NCI-H524 treated with DMSO at 0.1 percent for 48 hours (cell line): Measurements from ENCODE around the gene LEFTY2.
"Not testable (repeated sequence)": the region's sequence is repeated elsewhere in the genome, so short reads cannot be mapped to it uniquely, and the experiment has no call there.

Experiments
- DNase-seq: peaks from one replicate; lab custom pipeline; 2025; lab: John Stamatoyannopoulos, UW

LEFTY2 gene

DNA sequence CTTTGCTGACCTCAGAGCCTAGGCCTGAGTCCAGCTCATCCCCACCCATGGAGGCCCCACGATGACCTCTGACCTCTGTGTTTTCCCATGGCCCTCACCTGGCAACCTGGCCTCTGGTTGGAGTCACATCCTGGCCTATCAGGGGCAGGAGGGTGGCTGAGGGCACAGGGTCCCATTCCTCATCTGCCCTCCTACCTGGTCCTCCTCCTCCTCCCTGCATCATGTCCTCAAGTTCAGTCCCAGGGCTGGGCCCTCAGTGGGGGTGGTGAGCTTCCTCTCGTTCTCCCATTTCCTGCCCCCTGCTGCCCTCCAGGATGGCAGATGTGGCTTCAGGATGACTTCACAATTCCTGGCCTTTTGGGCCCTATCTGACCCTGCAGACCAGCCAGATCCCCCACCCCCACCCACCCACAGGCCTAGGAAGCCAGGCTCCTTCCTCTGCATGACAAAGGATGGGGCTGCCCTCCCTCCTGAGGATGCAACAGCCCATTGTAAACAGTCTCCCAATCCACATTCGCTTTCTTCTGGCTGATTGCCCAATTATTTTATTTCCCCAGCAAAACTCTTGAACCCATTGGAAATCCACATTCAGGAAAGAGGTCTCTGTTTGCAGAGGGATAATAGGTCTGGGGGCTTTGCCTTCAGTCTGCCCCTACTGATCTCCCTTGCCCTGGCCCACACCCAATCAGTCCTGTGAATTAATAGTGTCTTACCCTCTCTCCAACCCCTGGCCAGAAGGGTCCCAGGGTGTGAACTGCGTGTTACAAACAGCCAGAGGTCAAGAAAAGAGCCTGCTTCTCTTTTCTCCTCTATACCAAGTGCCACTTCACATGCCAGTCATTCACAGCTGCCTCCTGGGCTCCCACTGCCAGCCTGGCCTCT is 41.7 kb downstream of the LEFTY2 start:
- no peak for DNase-seq

DNA sequence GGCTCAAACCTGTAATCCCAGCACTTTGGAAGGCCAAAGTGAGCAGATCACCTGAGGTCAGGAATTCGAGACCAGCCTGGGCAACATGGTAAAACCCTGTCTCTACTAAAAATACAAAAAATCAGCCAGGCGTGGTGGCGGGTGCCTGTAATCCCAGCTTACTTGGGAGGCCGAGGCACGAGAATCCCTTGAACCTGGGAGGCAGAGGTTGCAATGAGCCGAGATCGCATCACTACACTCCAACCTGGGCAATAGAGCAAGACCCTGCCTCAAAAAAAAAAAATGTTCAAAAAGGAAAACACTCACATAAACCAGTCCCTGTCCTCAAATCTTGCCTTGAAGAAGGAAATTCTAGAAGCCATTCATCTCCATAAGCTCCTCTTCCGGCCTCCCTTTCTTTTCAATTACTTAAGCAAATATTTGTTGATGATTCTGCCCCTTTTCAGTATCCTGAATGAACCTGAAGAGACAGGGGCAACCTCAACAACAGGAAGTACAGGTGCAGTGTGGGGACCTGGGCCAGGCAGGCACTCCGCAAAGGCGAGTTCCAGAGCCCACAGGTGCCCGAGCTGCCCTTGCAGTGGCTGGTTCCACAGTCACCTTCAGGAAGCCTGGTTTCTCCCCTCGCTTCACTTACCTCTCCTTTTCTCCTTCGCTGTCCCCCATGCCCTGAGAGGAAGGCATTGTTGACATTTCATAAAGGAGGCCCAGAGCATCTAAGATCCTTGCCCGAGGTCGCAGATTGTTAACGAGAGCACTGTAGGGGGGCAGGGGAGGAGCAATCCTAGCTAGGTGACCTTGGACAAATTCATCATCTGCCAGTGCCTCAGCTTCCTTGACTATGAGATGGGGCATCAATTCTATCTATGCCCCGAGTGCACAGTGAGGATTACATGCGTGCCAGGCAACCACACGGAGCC is 43.2 kb downstream of the LEFTY2 start:
- no peak for DNase-seq

DNA sequence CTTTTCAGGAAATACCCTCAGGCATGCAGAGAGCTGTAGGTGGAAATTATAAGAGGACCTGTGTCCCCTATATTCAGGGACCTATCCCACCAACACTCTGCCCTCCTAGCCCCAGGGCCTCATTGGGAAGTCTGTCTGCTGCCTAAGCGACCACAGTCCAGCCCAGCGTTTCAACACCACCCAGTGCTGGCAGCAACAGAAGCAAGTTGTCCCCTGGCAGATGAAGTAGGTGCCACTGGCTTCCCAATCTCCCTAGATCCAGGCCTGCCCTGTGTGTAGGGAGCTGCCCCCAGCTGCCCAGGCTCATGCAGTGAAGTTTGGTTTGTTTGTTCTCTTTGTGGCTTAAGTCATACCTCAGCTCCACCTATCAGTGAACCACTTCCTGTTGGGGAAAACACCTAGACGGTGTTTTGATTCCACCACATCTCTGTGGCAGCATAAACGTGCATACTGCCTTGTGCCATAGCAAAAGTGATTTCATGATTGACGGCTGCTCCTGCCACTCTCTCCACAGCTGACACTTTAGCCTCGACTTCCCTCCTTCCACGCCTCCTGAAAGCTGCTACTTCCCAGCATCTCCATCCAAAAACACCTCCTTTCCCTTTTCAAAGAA is 44.0 kb downstream of the LEFTY2 start:
- DNase-seq, result no peak

DNA sequence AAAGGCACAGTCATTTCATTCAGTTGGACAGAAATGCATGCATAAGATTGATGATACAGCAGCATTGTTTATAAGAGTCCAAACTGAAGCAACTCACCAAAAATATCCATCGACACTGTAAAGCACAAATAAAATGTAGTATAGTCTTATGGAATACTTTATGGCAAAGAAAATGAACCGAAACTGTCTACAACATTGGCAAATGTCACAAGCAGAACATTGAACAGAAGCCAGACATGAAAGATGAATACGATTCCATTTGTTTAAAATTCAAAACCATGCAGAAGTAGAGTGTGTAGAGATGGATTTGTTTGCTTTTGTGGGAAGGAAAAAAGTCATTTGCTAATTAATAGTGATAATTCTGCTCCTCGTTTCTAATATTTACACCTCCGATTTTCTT is 44.5 kb downstream of the LEFTY2 start:
- no peak for DNase-seq

DNA sequence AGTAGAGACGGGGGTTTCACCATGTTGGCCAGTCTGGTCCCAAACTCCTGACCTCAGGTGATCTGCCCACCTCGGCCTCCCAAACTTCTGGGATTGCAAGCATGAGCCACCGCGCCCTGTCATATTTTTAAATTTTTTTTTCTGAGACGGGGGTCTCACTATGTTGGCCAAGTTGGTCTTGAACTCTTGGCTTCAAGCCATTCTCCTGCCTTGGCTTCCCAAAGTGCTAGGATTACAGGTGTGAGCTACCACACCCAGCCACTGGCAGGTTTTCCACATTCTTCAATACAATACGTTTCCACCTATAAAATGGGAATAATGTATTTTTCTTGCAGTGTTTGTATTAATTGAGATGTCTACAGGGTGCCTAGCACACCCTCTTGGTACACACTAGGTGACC is 48.7 kb downstream of the LEFTY2 start:
- no peak for DNase-seq

- DNase-seq, result no peak
Measured at GRCh38 chr1:225891229-225891972, 49.6 kb downstream of the LEFTY2 start.

DNA sequence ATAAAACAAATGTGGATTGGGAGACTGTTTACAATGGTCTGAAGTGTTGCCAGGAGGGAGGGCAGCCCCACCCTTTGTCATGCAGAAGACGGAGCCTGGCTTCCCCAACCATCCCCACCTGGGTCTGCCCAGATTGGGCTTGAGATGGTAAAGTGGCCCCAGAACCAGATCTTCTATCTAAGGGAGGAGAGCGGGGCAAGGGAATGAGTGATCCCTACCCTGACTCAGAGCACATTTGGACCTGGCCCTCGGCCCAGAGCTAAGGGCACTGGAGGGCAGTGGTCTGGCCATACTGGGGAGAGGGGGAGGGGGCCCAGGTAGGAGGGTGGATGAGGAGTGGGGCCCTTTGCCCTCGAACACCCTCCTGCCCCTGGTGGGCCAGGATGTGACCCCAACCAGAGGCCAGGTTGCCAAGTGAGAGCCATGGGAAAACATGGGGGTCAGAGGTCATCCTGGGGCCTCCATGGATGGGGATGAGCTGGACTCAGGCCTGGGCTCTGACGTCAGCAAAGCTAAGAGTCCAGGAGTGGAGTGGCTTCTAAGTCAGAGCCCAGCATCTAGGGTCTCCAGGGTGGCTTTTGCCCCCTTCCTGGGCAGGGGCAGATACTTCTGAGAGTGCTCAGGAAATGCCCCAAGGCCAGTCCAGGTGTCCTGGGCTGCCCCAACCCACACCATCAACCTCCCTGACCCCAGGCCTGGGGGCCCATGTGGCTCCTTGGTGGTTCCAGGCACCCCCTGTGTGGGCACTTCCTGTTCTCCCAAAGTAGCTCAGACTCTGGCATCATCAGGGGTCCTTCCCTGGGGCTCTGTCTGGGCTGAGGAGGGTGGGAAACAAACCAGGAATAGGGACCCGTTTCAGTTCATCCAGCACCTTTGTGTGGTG is 50.4 kb downstream of the LEFTY2 start:
- no peak for DNase-seq

DNA sequence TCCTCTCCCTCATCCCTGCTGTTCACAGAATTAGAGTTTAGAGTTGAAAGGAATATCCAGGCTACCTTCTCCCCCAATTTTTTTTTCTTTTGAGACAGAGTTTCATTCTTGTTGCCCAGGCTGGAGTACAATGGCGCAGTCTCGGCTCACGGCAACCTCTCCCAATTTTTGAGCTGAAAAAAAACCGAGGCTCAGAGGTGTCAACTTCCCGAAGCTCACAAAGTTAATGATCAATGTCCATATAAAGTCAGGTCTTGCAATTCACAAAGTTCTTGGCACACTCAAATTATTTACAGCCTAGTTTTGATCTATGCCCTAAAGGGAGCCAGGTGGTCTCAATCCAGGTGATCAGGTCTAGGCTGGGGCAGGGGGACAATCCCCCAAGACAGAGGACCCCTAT is 51.3 kb downstream of the LEFTY2 start:
- no peak for DNase-seq

- no peak for DNase-seq
Measured at GRCh38 chr1:225888898-225889601, 52.0 kb downstream of the LEFTY2 start, which contains the start of gene LEFTY1. Gene LEFTY1, minus strand, starts transcription at chr1:225889146. Its CDS starts 80 bp downstream, at chr1:225889066.

GRCh38 chr1:225888289-225888897 is 52.6 kb downstream of the LEFTY2 start:
- DNase-seq, result no peak

- not testable (repeated sequence) for DNase-seq
Measured at GRCh38 chr1:225887554-225888288, 53.3 kb downstream of the LEFTY2 start.

DNA sequence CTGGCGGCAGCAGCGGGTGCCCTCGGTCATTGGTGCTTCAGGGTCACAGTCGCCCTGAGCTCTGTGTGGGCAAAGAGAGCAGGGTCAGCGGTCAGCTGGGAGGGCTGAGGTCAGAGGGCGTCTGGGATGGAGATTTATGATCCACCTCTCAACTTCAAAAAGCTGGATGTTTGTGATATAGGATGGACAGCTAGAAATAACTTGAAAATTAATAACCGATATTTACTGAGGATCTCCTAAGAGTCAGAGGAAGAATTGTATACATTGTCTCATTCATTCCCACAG is 54.0 kb downstream of the LEFTY2 start:
- no peak for DNase-seq
